ENCODE data around the gene VAC14. TPM values are rescaled to one million over a fixed set of nuclear protein-coding genes. Genes with fewer than 3 reads are reported as not detected.

VAC14 gene
- total and polyA plus RNA-seq, 2 of the 8 experiments (the other 6 are each of a cell fraction or from before 2014, with no cell fraction given) = 56.0 to 108 TPM

- peak overlapping the region; percentile 62; the same call in 1 of the 2 replicates for H4K8ac ChIP-seq (ENCODE audit: extremely low read depth, insufficient read depth, low read length)
- H3K9me3 ChIP-seq (ENCODE audit: insufficient read depth in 2 of 2, low read depth in 1 of 2, low read length in 1 of 2) = no peaks in the 10 kb centered on the region
- peaks cover 0 to 1% of the 10 kb centered on the region in 2 experiments for H4K20me1 ChIP-seq (replicated peaks in 1 of 2; ENCODE audit: control insufficient read depth in 1 of 2, insufficient read depth in 2 of 2, low read length in 2 of 2)
- no peak overlapping the region for H3K23ac ChIP-seq (ENCODE audit: insufficient read length)
- no peak overlapping the region for H3K56ac ChIP-seq (replicated peaks; ENCODE audit: insufficient read length, low read depth, low read length)
- no peak overlapping the region for H2BK120ac ChIP-seq (replicated peaks; ENCODE audit: low read depth, low read length)
- H3K4me1 ChIP-seq (replicated peaks in 1 of 4; ENCODE audit: control insufficient read depth in 3 of 4, insufficient read depth in 4 of 4, low read length in 3 of 4) = peaks cover 5 to 43% (median 30%) of the 10 kb centered on the region in 4 experiments
- no peak overlapping the region for H2AK5ac ChIP-seq (ENCODE audit: low read depth, low read length)
- H2BK15ac ChIP-seq (ENCODE audit: low read length) = no peak overlapping the region
- H3K4me2 ChIP-seq (ENCODE audit: insufficient read depth in 1 of 2, low read depth in 2 of 2, low read length in 2 of 2) = no peak overlapping the region
- no peak overlapping the region for H3K18ac ChIP-seq (ENCODE audit: extremely low read depth, low read length)
- no peak overlapping the region for H2BK20ac ChIP-seq (ENCODE audit: low read length)
- H3K79me1 ChIP-seq (ENCODE audit: low read depth, low read length) = no peaks in the 10 kb centered on the region; the same call in 1 of the 2 replicates
- no peak overlapping the region for H3K9ac ChIP-seq (replicated peaks in 1 of 4; ENCODE audit: extremely low read depth in 1 of 4, low read depth in 3 of 4, low read length in 3 of 4)
- H4K5ac ChIP-seq (ENCODE audit: insufficient read length, low read depth, low read length) = no peak overlapping the region
- H2BK5ac ChIP-seq (ENCODE audit: low read depth, low read length) = peak overlapping the region; percentile 35; the same call in 1 of the 2 replicates
- FAIRE-seq (no peak), DNase-seq (ENCODE audit: low read depth in 1 of 2, low spot score in 2 of 2) (no peak)
- H3K27me3 ChIP-seq (replicated peaks in 1 of 4; ENCODE audit: control insufficient read depth in 3 of 4, extremely low read depth in 1 of 4, insufficient read depth in 3 of 4, low read length in 3 of 4) = no peaks in the 10 kb centered on the region; a peak in 1 of 7 replicates
- CTCF ChIA-PET (ENCODE audit: partially characterized antibody) = interaction anchor here (0.5 to 6.8 kb wide), 6 partner anchors 11 to 160 kb away, joined by 3 to 57 read pairs (median 12); no protein-coding TSS in a partner anchor
- H4K91ac ChIP-seq (replicated peaks; ENCODE audit: insufficient read length, low read length) = no peak overlapping the region
- WGBS, 2 experiments (ENCODE audit: extremely low coverage in 1 of 2, insufficient coverage in 1 of 2, insufficient read length in 1 of 2, insufficient replicate concordance in 2 of 2, low coverage in 1 of 2, low lambda C conversion rate in 2 of 2, missing lambda C conversion rate in 1 of 2) = 95% methylated on average over 23 of the region's 26 CpGs; no CpG with 5 or more reads in 1 of the 2 experiments
- POLR2A ChIA-PET (ENCODE audit: partially characterized antibody) = interaction anchor here (0.9 to 1.7 kb wide), 4 partner anchors 9 to 17 kb away, joined by 3 to 4 read pairs (median 3); no protein-coding TSS in a partner anchor
- H2BK12ac ChIP-seq (ENCODE audit: low read depth, low read length) = no peak overlapping the region
- H3K79me2 ChIP-seq (ENCODE audit: control insufficient read depth in 1 of 2, insufficient read depth in 2 of 2, low read length in 2 of 2) = no peaks in the 10 kb centered on the region
- H2AFZ ChIP-seq (ENCODE audit: low read length) = no peak overlapping the region
- H3K14ac ChIP-seq (ENCODE audit: insufficient read length) = no peak overlapping the region
- no peaks in the 10 kb centered on the region for H3K23me2 ChIP-seq (ENCODE audit: low read depth, low read length)
- no peak overlapping the region for H3K27ac ChIP-seq (ENCODE audit: low read depth, low read length)
- H3K4me3 ChIP-seq (ENCODE audit: extremely low read depth in 1 of 4, insufficient read depth in 2 of 4, low read depth in 3 of 4, low read length in 4 of 4) = no peak overlapping the region
- H3K36me3 ChIP-seq (ENCODE audit: control insufficient read depth in 2 of 4, insufficient read depth in 4 of 4, low read length in 3 of 4) = no peaks in the 10 kb centered on the region
- H3K4ac ChIP-seq (replicated peaks; ENCODE audit: insufficient read length, low read depth, low read length) = no peak overlapping the region
- TF ChIP-seq SIN3A (conservative IDR thresholded peaks at IDR 0.05 in 1 of 2, IDR thresholded peaks at IDR 0.05 in 1 of 2; ENCODE audit: low read depth in 1 of 2, low read length in 2 of 2) (no peak), CTBP2 (IDR thresholded peaks at IDR 0.05; ENCODE audit: borderline replicate concordance, insufficient read depth, insufficient read length, low read length) (no peak), CBX8 (IDR thresholded peaks at IDR 0.05; ENCODE audit: borderline replicate concordance, low read depth, low read length) (no peak), POU5F1 (IDR thresholded peaks at IDR 0.05; ENCODE audit: low read depth, low read length) (no peak), ATF2 (IDR thresholded peaks at IDR 0.05; ENCODE audit: low read length) (no peak), RBBP5 (IDR thresholded peaks at IDR 0.05; ENCODE audit: borderline replicate concordance, low read depth, low read length) (no peak), TEAD4 (IDR thresholded peaks at IDR 0.05; ENCODE audit: low read depth, low read length) (no peak), CHD2 (IDR thresholded peaks at IDR 0.05; ENCODE audit: low read length) (no peak), SP4 (IDR thresholded peaks at IDR 0.05; ENCODE audit: low read length) (no peak), JUN (IDR thresholded peaks at IDR 0.05; ENCODE audit: low read depth, low read length) (no peak)
Observed at GRCh38 chr16:70691223-70692129, 109.5 kb downstream of the VAC14 start.
